GM13976 (cell line): ENCODE measurements around the gene IFIH1.

Experiments used
- DNase-seq: peaks from one replicate; pipeline ENCODE4 v3.0.0; 2012; ENCODE audit warnings: low spot score
- in situ Hi-C: fragments of 300-500 bp; cut with MboI; formaldehyde crosslinking; loops from one replicate; pipeline ENCODE4 v1.12.0; 2022; ENCODE audit warnings: low sequenced_read_pairs, mixed read lengths, inconsistent platforms; ENCODE audit not compliant: unreplicated experiment
- TF ChIP-seq, protein P1 (sequence below): IDR thresholded peaks from 2 replicates; pipeline ENCODE4 v1.5.1; 2012; ENCODE audit warnings: borderline replicate concordance, mild to moderate bottlenecking; ENCODE audit not compliant: insufficient read depth; ENCODE audit errors: extremely low read depth, missing control alignments, control extremely low read depth

IFIH1 gene

GRCh38 chr2:162232671-162233070 is 85.8 kb downstream of the IFIH1 start:
- in situ Hi-C loops, result no loop called here
- DNase-seq, result no peak
- TF ChIP-seq, protein P1, sequence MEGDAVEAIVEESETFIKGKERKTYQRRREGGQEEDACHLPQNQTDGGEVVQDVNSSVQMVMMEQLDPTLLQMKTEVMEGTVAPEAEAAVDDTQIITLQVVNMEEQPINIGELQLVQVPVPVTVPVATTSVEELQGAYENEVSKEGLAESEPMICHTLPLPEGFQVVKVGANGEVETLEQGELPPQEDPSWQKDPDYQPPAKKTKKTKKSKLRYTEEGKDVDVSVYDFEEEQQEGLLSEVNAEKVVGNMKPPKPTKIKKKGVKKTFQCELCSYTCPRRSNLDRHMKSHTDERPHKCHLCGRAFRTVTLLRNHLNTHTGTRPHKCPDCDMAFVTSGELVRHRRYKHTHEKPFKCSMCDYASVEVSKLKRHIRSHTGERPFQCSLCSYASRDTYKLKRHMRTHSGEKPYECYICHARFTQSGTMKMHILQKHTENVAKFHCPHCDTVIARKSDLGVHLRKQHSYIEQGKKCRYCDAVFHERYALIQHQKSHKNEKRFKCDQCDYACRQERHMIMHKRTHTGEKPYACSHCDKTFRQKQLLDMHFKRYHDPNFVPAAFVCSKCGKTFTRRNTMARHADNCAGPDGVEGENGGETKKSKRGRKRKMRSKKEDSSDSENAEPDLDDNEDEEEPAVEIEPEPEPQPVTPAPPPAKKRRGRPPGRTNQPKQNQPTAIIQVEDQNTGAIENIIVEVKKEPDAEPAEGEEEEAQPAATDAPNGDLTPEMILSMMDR, result no peak

- in situ Hi-C loops, result no loop called here
- no peak for DNase-seq
- TF ChIP-seq, protein P1, result no peak
Measured at GRCh38 chr2:162232027-162232426, 86.5 kb downstream of the IFIH1 start.

- TF ChIP-seq, protein P1, result no peak
- DNase-seq, result no peak
- in situ Hi-C loops, result no loop called here
Measured at GRCh38 chr2:162230761-162231160, 87.7 kb downstream of the IFIH1 start.

- in situ Hi-C loops, result no loop called here
- DNase-seq, result no peak
- TF ChIP-seq, protein P1, result no peak
Measured at GRCh38 chr2:162226836-162227235, 91.6 kb downstream of the IFIH1 start.

GRCh38 chr2:162221064-162221463 is 97.4 kb downstream of the IFIH1 start:
- in situ Hi-C loops, result no loop called here
- peak; percentile 60 for DNase-seq

GRCh38 chr2:162220368-162220767 is 98.1 kb downstream of the IFIH1 start:
- in situ Hi-C loops, result no loop called here
- no peak for DNase-seq
- TF ChIP-seq, protein P1, result no peak

More at GRCh38 chr2:162221064-162221463, 97.4 kb downstream of the IFIH1 start:
- TF ChIP-seq, protein P1, result peak; percentile 92

- in situ Hi-C loops, result loop anchor here (5.0 kb wide), 1 partner anchor 78 kb away; no protein-coding TSS in a partner anchor
- DNase-seq, result no peak
- TF ChIP-seq, protein P1, result no peak
Measured at GRCh38 chr2:162219426-162219825, 99.1 kb downstream of the IFIH1 start.
